HEK293 (cell line): ENCODE data around the gene NELFB.
A peak's percentile ranks its signal among the peaks of the same experiment; 100 is the strongest.

ENCODE experiments used
- AEBP2 ChIP-seq: fragments of 450-650 bp; formaldehyde crosslinking; IDR thresholded peaks from 2 replicates; pipeline ENCODE4 v1.5.1; 2016; ENCODE audit warnings: missing biosample characterization, missing genetic modification characterization, borderline replicate concordance
- CTCF ChIP-seq: fragments of 450-650 bp; formaldehyde crosslinking; IDR thresholded peaks from 2 replicates; pipeline ENCODE4 v1.5.1; 2016; ENCODE audit warnings: missing biosample characterization, missing genetic modification characterization
- FEZF1 ChIP-seq: fragments of 450-650 bp; formaldehyde crosslinking; IDR thresholded peaks from 2 replicates; pipeline ENCODE4 v1.5.1; 2016; ENCODE audit warnings: missing biosample characterization, missing genetic modification characterization
- GLIS2 ChIP-seq: fragments of 450-650 bp; formaldehyde crosslinking; IDR thresholded peaks from 2 replicates; pipeline ENCODE4 v1.5.1; 2016; ENCODE audit warnings: missing biosample characterization, missing genetic modification characterization
- MYNN ChIP-seq: fragments of 450-650 bp; formaldehyde crosslinking; IDR thresholded peaks from 2 replicates; pipeline ENCODE4 v1.5.1; 2016; ENCODE audit warnings: missing biosample characterization, missing genetic modification characterization, borderline replicate concordance
- MZF1 ChIP-seq: fragments of 450-650 bp; formaldehyde crosslinking; IDR thresholded peaks from 2 replicates; pipeline ENCODE4 v1.5.1; 2017; ENCODE audit warnings: missing biosample characterization, missing genetic modification characterization, borderline replicate concordance
- OSR2 ChIP-seq: fragments of 450-650 bp; formaldehyde crosslinking; IDR thresholded peaks from 2 replicates; pipeline ENCODE4 v1.5.1; 2016; ENCODE audit warnings: missing biosample characterization, missing genetic modification characterization
- REST ChIP-seq: fragments of 450-650 bp; formaldehyde crosslinking; IDR thresholded peaks from 2 replicates; pipeline ENCODE4 v1.5.1; 2016; ENCODE audit warnings: missing biosample characterization, missing genetic modification characterization
- ZBTB11 ChIP-seq: fragments of 450-650 bp; formaldehyde crosslinking; conservative IDR thresholded peaks from 2 replicates; pipeline ENCODE4 v1.5.1; 2016; ENCODE audit warnings: low read depth, missing biosample characterization, missing genetic modification characterization
- ZBTB44 ChIP-seq: fragments of 450-650 bp; IDR thresholded peaks from 2 replicates; pipeline ENCODE4 v1.5.1; 2018; ENCODE audit warnings: missing biosample characterization, mild to moderate bottlenecking, missing genetic modification characterization
- ZBTB7A ChIP-seq: fragments of 450-650 bp; formaldehyde crosslinking; IDR thresholded peaks from 2 replicates; pipeline ENCODE4 v1.5.1; 2016; ENCODE audit warnings: low read depth, missing biosample characterization, missing genetic modification characterization
- ZIC2 ChIP-seq: fragments of 450-650 bp; formaldehyde crosslinking; IDR thresholded peaks from 2 replicates; pipeline ENCODE4 v1.5.1; 2016; ENCODE audit warnings: missing biosample characterization, missing genetic modification characterization
- ZNF112 ChIP-seq: fragments of 450-650 bp; formaldehyde crosslinking; IDR thresholded peaks from 2 replicates; pipeline ENCODE4 v1.5.0; 2017; ENCODE audit warnings: missing biosample characterization, missing genetic modification characterization
- ZNF2 ChIP-seq: fragments of 450-650 bp; formaldehyde crosslinking; IDR thresholded peaks from 2 replicates; pipeline ENCODE4 v1.5.1; 2016; ENCODE audit warnings: missing biosample characterization, missing genetic modification characterization
- ZNF202 ChIP-seq: fragments of 450-650 bp; formaldehyde crosslinking; IDR thresholded peaks from 2 replicates; pipeline ENCODE4 v1.5.1; 2016; ENCODE audit warnings: missing biosample characterization, missing genetic modification characterization, borderline replicate concordance
- ZNF398 ChIP-seq: fragments of 450-650 bp; formaldehyde crosslinking; IDR thresholded peaks from 2 replicates; pipeline ENCODE4 v1.5.1; 2017; ENCODE audit warnings: missing biosample characterization, missing genetic modification characterization
- ZNF416 ChIP-seq: fragments of 450-650 bp; formaldehyde crosslinking; IDR thresholded peaks from 2 replicates; pipeline ENCODE4 v1.5.1; 2016; ENCODE audit warnings: missing biosample characterization, missing genetic modification characterization
- ZNF423 ChIP-seq: fragments of 450-650 bp; formaldehyde crosslinking; IDR thresholded peaks from 2 replicates; pipeline ENCODE4 v1.5.1; 2016; ENCODE audit warnings: missing biosample characterization, missing genetic modification characterization
- ZNF585B ChIP-seq: fragments of 450-650 bp; formaldehyde crosslinking; IDR thresholded peaks from 2 replicates; pipeline ENCODE4 v1.5.1; 2016; ENCODE audit warnings: missing biosample characterization, missing genetic modification characterization
- ZNF621 ChIP-seq: fragments of 450-650 bp; formaldehyde crosslinking; IDR thresholded peaks from 2 replicates; pipeline ENCODE4 v1.5.1; 2017; ENCODE audit warnings: missing biosample characterization, missing genetic modification characterization
- ZNF639 ChIP-seq: fragments of 450-650 bp; formaldehyde crosslinking; IDR thresholded peaks from 2 replicates; pipeline ENCODE4 v1.5.1; 2016; ENCODE audit warnings: missing biosample characterization, missing genetic modification characterization
- ZNF707 ChIP-seq: fragments of 450-650 bp; formaldehyde crosslinking; IDR thresholded peaks from 2 replicates; pipeline ENCODE4 v1.5.1; 2016; ENCODE audit warnings: missing biosample characterization, missing genetic modification characterization
- ZSCAN23 ChIP-seq: fragments of 450-650 bp; formaldehyde crosslinking; IDR thresholded peaks from 2 replicates; pipeline ENCODE4 v1.5.1; 2016; ENCODE audit warnings: missing biosample characterization, missing genetic modification characterization

The NELFB gene

GRCh38 chr9:137223078-137223970 is 31.8 kb upstream of the NELFB start (continued):
- no peak for TF ChIP-seq REST (tag by site-specific recombination)
- TF ChIP-seq ZNF2 = peak; percentile 84; the same call in 1 of the 2 replicates
- no peak for TF ChIP-seq ZNF202 (tag by site-specific recombination)
- TF ChIP-seq ZNF639 = no peak
- TF ChIP-seq MYNN (tag by site-specific recombination) = no peak
- no peak for TF ChIP-seq ZBTB44 (tag by site-specific recombination)
- TF ChIP-seq ZBTB7A (tag by site-specific recombination) = peak; percentile 46; the same call in 1 of the 2 replicates
- no peak for TF ChIP-seq MZF1
- no peak for TF ChIP-seq ZNF585B
- TF ChIP-seq ZNF621 (tag by site-specific recombination) = no peak
- TF ChIP-seq ZSCAN23 (tag by site-specific recombination) = no peak
- no peak for TF ChIP-seq CTCF (tag by site-specific recombination)
- no peak for TF ChIP-seq ZNF416
- no peak for TF ChIP-seq ZNF423 (tag by site-specific recombination)
- TF ChIP-seq FEZF1 = peak; percentile 37; the same call in 1 of the 2 replicates
- peak; percentile 90; the same call in 1 of the 2 replicates for TF ChIP-seq GLIS2 (tag by site-specific recombination)
- no peak for TF ChIP-seq ZNF707
- no peak for TF ChIP-seq ZNF112 (tag by site-specific recombination)
- TF ChIP-seq ZIC2 = no peak
- TF ChIP-seq ZBTB11 (tag by site-specific recombination) = peak; percentile 97
- TF ChIP-seq OSR2 (tag by site-specific recombination) = no peak
- TF ChIP-seq AEBP2 (tag by site-specific recombination) = no peak
- TF ChIP-seq ZNF398 (tag by site-specific recombination) = no peak
